NCI-H2107 (cell line): ENCODE results near the gene TMEM9B.
"Not testable (repeated sequence)": the region's sequence is repeated elsewhere in the genome, so short reads cannot be mapped to it uniquely, and the experiment has no call there.

ENCODE experiments used
- DNase-seq: peaks from one replicate; lab custom pipeline; 2025; lab: John Stamatoyannopoulos, UW

TMEM9B gene

DNA sequence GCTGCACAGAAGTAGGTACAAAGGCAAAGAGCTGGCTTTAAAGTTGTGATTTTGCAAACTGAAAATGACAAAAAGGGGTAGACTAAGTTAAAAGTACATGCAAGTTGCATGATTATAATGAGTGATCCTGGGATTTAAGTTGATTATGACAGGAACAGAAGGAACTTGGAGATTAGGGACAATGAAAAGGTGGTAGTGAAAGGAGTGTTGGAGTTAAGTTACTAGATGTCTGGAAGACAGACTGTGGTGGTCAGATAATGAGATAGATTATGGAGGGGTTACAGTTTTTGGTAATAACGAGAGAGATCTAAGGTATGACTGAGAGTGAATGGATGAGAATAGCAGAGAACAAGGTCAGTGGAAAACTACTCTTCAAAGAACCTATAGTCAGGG lies 7.7 kb upstream of the TMEM9B start:
- DNase-seq: no peak

DNA sequence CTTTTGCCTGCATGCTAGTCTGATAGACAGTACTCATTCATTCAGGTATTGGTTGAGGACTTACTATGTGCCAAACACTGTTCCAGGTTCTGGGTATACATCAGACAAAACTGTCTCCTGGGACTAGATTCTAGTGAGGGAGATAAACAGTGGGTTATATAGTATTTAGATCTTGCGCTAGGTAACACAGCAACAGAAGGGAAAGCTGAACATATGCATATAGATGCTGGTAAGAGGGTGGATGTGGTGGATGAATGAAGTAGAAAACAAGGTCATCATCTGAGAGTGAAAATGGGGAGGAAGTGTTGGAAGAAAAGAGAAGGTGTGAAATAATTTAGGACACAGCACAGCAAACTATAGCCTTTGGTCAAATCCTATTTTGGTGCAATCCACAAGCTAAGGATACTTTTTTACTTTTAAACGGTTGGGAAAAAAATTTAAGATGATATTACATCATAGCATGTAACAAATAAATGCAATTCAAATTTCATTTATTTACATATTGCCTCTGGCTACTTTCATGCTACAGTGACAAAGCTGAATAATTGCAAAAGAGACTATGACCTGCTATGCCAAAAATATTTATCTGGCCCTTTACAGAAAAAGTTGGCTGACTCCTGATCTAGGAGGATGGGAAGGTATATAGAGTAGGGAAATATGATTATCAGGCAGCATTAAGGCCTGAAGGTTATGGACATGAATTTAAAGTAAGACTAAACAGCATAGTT lies 7.1 kb upstream of the TMEM9B start:
- DNase-seq: no peak

- no peak for DNase-seq
Measured at GRCh38 chr11:8967184-8967583, 2.9 kb upstream of the TMEM9B start.

- DNase-seq: peak; percentile 54
Measured at GRCh38 chr11:8963569-8964323, 496 bp downstream of the TMEM9B start.

GRCh38 chr11:8962841-8963240 lies 1.4 kb downstream of the TMEM9B start:
- DNase-seq: no peak

DNA sequence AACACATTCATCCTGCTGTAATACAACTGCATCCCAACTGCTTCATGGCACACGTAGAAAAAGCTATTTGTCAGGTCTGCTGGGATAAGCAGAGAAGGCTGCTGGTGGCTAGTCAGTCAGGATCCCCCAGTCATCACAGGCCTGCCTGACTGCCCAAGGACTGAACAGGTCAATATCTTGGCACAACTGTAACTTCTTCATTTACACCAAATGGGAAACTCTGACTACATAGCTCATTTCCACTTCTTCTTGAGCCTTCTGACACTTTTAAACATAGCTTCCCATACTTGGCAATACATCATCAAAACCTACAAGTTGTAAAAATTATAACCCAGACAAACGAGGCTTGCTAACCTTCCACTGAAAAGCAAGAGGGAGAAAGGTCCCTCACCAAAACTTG lies 2.8 kb downstream of the TMEM9B start:
- DNase-seq: no peak

DNA sequence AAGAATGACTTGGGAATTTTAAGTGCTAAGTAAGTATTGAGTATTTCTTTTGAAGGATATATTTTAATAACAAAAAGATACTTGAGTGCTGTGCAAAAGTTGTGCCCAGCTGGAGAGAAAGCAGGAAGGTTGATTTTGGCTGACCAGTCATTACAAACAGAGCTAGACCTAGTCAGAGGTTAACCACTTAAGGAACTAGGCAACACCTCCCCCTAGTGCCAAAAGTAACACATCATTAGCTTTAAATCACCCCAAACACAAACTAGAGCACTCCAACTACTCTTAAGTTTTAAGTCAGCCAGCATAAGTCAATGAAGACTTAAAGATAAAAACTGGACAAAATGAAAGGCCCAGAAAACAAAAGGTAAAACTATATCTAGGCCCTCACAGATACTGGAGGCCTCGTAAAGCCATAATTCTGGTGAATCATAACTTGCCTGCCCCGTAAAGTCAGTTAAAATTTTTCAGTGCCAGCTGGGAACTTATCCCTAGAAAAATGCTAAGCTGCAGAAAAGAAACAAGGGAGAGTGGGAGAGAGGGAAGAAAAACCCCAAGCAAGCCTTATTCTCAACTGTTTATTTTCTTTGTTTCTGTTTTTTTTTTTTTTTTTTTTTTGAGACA lies 4.6 kb downstream of the TMEM9B start:
- no peak for DNase-seq

DNA sequence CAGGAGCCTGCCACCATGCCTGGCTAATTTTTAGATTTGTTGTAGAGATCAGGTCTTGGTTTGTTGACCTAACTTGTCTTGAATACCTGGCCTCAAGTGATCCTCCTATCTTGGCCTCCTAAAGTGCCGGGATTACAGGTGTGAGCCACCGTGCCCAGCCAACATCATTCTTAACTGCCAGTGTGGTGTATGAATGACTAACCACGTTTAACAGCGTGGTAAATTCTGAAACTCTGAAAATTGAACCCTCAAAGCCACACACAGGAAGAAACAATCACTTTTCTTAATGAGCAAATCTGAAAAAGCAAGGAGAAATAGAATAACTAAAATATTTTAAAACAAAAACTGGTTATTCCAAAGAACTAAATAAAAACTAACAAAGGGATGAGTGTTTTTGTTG lies 7.4 kb downstream of the TMEM9B start:
- DNase-seq: no peak

DNA sequence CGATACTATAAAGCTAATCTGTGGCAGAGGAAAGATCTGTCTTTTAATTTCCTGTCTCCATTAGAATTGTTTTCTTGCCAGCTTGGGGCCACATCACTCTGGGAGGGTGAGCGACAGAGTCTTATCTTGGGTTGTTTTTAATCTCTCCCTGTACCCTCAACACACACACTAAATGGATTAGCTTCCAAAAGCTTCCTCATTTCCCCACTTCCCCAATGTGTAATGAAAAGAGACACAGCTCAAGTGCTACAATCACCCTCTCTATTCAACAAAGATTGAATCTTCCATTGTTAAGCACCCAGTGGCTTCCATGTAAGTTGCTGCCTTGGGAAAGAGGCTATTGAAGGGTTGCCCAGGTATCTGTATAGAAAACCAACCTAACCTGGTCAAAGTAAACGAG lies 15.4 kb downstream of the TMEM9B start:
- DNase-seq: no peak

- DNase-seq: no peak
Measured at GRCh38 chr11:8947230-8947943, 16.9 kb downstream of the TMEM9B start.

DNA sequence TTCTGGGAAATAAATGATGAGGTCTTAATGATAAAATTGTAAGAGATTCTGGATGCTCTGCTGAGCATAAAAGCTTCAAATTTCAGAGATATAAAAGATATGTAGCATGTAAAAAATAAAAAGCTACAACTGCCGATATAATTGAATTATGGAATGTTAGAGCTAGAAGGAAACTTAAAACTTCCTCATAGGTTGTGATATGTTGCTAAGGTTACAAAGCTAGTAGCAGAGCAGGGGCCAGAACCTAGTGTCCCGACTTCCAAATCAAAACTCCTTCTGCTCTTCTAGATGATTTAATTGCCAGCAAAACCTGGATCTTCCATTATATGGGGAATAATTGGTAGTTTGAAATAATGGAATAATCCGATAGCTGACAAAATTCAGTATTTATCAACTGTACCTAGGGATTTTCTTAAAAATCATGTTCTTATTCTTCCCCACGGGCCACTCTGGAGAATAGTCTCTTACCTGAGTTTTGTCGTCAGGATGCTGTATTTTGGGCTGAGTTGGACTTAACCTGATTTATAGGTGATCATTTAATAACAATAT lies 21.6 kb downstream of the TMEM9B start, which contains the start of gene ASCL3:
Gene ASCL3 (minus strand): TSS at position 499 of the 549 bp plus-strand sequence. CDS start 4,855 bp downstream, outside the sequence.
- no peak for DNase-seq

DNA sequence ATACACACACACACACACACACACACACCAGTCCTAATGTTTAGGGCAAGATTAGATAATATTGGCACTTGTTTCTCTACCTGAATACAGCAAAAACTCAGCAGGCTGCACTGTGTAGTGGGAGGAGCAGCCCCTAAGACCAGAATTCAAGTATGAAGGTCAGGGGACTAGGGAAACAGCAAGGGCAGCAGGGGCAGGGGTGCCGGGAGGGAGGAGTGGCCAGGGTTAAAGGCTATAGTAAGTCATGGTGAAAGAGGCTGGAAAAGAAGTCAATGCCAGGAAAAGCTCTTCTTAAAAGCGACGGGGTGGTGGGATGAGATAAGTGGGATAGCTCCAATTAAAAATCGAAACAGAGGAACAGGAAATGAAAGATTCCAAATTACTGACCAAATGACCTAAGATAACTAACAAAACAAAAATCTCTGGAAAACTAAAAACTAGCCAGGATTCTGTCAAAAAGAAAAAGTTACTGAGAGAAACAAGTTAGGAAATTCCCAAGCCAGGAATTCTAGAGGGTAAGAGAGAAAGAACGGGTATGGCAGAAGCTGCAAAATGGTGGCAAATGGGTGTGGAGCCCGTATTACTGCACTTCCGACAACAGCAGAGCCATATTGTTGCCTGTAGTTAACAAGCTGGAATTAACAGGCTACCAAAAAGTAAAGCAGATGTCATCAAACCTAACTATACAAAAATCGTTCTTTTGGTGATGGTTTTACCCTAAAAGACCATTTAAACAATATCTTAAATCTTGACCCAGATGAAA lies 22.7 kb downstream of the TMEM9B start:
- no peak for DNase-seq

DNA sequence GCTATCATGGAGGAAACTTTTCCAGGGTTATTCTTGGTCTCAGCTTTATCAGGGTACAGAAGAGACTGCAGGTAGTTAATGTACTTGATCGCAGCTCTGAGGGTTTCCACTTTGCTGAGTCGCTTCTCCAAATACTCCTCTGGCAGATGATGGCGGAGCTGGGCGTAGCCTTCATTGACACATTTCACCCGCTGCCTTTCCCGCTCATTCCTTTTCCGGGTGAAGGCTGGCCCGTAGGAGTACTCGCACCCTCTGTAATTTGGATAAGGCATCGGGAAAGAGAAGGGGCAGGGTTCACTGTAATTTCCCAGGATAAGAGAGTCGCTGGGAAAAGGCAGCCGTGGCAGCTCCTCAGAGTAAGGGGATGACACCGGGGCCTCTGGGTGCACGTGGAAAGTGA lies 26.6 kb downstream of the TMEM9B start:
- DNase-seq: no peak

- DNase-seq: no peak
Measured at GRCh38 chr11:8937159-8937558, 27.1 kb downstream of the TMEM9B start.

DNA sequence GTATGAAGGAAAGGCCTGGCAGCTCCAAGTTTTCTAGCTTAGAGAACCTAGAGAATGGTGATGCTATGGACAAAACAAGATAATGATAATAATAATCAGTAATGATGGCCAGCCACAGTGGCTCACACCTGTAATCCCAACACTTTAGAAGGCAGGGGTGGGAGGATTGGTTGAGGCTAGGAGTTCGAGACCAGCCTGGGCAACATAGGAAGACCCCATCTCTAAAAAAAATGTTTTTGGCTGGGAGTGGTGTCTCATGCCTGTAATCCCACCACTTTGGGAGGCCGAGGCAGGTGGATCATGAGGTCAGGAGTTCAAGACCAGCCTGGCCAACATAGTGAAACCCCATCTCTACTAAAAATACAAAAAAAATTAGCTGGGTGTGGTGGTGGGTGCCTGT lies 28.5 kb downstream of the TMEM9B start:
- DNase-seq: not testable (repeated sequence)

DNA sequence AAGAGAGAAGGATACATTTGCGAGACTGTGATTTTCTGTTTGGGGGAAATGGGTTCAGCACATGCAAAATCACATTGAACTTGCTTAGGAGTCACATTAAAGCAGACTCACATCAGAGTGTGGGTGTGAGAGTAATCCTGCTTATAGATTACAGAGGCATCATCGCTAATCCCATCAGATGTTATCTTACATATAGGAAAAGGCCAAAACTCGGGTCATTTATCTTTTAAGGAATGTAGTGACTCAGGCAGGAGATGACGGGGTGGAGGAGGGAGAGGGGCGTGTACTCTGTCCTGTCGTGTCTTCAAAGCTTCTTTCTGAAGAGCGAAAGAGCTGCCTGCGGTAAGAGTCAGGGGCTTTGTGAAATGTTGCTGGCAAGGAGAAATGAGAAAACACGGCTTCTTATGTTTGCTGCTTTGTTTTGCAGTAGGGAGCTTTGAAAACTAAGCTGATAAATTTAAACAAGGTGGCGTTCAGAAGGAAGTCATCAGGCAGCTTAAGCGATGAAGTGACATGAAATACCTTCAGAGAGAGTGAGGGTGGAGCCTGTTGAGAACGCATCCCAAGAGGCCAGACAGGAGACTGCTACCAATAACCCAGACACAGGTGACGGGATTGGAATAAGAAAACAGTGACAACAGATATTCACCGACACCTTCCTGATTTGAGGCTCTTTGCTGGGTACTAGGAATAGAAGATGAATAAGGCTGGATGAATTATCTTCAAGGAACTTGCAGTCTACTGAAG lies 29.3 kb downstream of the TMEM9B start:
- DNase-seq: no peak

GRCh38 chr11:8933931-8934330 lies 30.3 kb downstream of the TMEM9B start:
- DNase-seq: no peak

DNA sequence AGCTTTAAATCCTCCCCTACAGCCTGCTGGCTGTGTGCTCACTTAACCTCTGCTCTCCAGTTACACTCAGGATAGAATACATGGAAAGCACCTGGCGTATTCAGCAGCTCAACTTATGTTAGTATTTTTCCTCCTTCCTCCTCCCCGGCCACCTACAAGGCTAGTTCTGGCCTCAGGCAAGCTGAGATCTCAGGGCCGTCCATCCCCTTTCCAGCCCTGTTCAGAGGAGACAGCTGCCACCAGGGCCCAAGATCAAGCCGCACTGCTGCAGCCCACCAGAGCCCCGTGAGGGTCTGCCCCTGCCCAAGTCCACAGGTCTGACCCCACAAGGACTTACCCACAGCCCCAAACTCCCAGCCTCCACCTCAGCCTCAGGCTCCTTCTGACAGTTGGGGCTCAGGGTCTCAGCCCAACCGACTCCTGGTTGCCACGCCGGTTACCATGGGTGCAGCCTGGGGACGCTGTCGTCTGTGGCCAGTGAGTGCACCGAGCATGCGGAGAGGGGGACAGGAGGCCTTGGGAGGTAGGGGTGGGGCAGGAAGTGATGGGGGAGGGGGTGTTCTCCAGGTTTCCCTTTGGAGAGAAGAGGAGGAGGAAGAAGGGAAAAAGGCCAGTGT lies 31.6 kb downstream of the TMEM9B start, which contains the start of gene C11orf16:
Gene C11orf16 (minus strand): TSS at position 384 of the 617 bp plus-strand sequence. CDS start 639 bp downstream, outside the sequence.
- no peak for DNase-seq

- no peak for DNase-seq
Measured at GRCh38 chr11:8930456-8931175, 33.6 kb downstream of the TMEM9B start.
